ENCODE measurements around the gene NDUFS4.

GRCh38 chr5:53594419-53594818 lies 34.0 kb downstream of the NDUFS4 start:
- TF ChIP-seq CTCF (IDR thresholded peaks at IDR 0.05; ENCODE audit: insufficient read depth, low read length, poor library complexity, severe bottlenecking) (no peak), EZH2phosphoT487 (conservative IDR thresholded peaks at IDR 0.05; ENCODE audit: low read length) (no peak)
